ENCODE results near the gene KRTAP4-8.
"Not testable (repeated sequence)": the region's sequence is repeated elsewhere in the genome, so short reads cannot be mapped to it uniquely, and the experiment has no call there.

DNA sequence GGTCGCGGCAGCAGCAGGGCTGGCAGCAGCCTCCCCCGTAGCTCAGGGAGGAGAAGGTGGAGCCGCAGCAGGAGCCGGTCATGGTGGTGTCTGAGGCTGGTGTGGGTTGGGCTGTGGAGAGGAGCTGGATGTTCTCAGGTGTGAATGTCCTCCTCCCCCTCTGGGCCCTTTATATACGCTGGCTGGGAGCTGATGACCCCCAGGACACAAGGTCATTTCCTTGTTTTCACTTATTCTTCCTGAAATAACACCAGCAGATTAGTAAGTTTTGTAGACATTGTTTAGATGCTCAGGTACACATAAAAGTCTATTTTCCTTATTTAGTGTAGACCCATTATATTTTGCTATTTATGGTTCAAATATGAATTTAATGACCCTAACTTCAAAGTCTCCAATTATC lies 42.8 kb downstream of the KRTAP4-8 start, which contains the start of gene KRTAP2-2:
- TF ChIP-seq, protein P1, sequence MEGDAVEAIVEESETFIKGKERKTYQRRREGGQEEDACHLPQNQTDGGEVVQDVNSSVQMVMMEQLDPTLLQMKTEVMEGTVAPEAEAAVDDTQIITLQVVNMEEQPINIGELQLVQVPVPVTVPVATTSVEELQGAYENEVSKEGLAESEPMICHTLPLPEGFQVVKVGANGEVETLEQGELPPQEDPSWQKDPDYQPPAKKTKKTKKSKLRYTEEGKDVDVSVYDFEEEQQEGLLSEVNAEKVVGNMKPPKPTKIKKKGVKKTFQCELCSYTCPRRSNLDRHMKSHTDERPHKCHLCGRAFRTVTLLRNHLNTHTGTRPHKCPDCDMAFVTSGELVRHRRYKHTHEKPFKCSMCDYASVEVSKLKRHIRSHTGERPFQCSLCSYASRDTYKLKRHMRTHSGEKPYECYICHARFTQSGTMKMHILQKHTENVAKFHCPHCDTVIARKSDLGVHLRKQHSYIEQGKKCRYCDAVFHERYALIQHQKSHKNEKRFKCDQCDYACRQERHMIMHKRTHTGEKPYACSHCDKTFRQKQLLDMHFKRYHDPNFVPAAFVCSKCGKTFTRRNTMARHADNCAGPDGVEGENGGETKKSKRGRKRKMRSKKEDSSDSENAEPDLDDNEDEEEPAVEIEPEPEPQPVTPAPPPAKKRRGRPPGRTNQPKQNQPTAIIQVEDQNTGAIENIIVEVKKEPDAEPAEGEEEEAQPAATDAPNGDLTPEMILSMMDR (IDR thresholded peaks at IDR 0.05), result not testable (repeated sequence)
- TF ChIP-seq EZH2 (IDR thresholded peaks at IDR 0.05; ENCODE audit: borderline replicate concordance, insufficient read depth, low read depth, low read length, poor library complexity, severe bottlenecking), result not testable (repeated sequence)
